NCI-H2196 (cell line): Measurements from ENCODE around the gene UBE2J2.

Experiments used
- DNase-seq: peaks from one replicate; lab custom pipeline; 2025; ENCODE audit not compliant: unreplicated experiment; lab: John Stamatoyannopoulos, UW

UBE2J2 gene

GRCh38 chr1:1282998-1283397 is 9.3 kb upstream of the UBE2J2 start:
- DNase-seq: no peak

GRCh38 chr1:1281533-1282321 is 8.1 kb upstream of the UBE2J2 start:
- DNase-seq: peak; percentile 78

DNA sequence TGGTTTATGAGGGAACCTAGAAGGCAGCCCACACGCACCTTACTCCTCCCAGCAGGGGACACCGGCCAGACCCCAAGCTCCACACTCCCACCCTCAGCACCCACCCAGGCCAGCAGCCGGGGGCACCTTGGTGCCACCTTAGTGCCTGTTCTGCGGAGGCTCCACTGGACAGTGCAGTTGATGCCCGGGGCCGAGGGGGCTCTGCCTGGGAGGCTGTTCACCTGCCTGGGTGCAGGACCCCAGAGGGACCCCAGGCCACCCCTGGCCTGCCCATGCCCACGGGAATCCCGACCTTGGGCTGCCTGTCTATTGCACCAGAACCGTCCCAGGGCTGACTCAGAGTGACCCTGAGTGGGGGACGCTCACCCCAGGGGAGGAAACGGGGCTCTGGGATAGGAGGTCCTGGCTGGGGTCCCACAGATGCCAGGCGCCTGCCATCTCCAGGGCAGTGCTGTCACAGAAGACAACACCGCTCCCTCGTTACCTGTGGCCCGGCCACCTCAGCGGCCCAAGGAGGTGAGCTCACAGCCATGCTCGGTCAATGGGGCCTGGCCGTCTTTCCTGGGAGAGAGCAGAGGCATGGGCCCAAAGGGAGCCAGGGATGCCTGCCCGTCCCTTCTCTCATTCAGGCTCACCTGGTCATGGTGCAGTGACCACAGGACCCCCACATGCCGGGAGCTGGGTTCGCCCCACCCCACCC is 7.3 kb upstream of the UBE2J2 start:
- DNase-seq: no peak

- no peak for DNase-seq
Measured at GRCh38 chr1:1279028-1279427, 5.4 kb upstream of the UBE2J2 start.

GRCh38 chr1:1278620-1279019 is 5.0 kb upstream of the UBE2J2 start:
- DNase-seq: no peak

DNA sequence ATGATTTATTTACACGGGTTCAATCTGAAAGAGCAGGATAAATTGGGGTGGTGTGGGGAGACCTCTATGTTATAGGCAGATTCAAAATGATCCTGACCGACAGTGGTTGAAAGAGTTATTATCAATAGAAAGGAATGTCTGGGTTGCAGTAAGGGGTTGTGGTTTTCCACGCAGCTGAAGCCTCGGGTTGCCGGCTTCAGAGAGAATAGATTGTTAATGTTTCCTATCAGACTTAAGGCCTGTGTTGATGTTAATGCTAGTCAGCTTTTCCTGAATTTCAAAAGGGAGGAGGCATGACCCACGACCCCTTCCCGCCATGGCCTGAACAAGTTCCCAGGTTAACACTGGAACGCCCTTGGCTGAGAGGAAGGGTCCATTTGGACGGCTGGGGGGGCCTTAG is 2.2 kb upstream of the UBE2J2 start:
- no peak for DNase-seq

GRCh38 chr1:1274931-1275431 is 1.3 kb upstream of the UBE2J2 start:
- no peak for DNase-seq

DNA sequence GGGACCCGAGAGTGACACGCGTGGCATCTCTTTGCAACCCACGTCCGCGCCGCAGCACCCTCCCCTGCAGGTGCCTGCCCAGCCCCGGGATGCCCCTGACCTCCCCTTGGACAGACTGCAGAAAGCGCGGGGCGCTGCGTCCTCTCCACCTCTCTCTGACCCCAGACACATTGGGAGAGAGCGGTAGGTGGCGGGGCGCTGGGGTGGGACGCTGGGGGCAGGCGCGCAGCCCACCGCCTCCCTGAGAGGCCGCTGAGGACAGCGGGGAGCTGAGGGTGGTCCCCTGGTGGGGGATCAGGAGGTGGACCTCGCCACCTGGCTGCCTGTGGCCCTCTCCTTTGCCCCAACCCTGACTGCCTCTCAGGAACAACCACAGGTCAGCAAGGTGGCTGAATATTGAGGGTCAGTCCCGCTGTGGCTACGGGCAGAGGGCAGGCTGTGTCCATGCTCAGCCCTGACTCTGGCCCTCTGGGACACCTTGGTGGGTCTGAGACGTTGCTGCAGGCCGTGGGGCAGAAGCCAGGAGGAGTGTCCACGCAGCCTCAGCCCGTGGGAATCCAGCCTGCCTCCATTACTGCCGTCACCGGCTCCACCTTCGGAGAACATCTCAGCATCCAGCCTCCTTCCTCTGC is 761 bp upstream of the UBE2J2 start:
- no peak for DNase-seq

GRCh38 chr1:1273209-1273511 is 494 bp downstream of the UBE2J2 start:
- DNase-seq: no peak

GRCh38 chr1:1272341-1273208 is 1.1 kb downstream of the UBE2J2 start:
- DNase-seq: peak; percentile 31

DNA sequence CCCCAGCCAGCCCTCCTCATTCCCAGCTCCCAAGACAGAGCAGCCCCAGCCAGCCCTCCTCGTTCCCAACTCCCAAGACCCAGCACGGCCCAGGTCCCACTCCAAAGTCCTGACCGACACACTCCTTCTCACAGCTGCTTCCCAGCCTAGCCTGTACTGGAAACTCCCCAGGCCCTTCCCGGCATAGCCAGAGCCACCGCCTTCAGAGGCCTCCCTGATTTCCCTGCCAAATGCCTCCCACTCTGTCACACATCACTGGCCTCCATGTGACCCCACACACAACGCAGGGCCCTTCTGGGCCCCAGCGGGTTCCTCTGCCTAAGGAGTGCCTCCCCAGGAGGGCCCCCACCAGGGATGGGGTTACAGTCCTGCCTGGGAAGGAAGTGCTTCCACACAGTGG is 2.8 kb downstream of the UBE2J2 start:
- no peak for DNase-seq

DNA sequence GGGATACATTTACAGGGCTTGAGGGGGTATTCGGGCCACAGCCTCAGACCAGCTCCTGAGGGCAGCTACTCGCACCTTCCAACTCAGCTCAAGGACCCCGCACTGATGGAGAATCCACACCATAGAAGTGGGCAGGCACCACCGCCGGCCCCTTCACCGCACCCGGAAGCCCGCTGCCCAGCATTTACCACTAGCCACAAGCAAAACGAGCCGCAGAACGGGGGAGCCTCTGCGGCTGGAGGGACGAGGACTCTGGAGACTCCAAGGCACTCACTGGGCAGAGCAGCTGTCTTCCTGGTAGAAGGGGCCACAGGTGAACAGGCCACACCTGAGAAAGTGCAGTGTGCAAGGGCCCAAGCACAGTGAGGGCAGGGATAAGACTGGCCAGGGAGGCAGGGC is 5.4 kb downstream of the UBE2J2 start:
- no peak for DNase-seq

- no peak for DNase-seq
Measured at GRCh38 chr1:1267488-1268283, 6.0 kb downstream of the UBE2J2 start.

DNA sequence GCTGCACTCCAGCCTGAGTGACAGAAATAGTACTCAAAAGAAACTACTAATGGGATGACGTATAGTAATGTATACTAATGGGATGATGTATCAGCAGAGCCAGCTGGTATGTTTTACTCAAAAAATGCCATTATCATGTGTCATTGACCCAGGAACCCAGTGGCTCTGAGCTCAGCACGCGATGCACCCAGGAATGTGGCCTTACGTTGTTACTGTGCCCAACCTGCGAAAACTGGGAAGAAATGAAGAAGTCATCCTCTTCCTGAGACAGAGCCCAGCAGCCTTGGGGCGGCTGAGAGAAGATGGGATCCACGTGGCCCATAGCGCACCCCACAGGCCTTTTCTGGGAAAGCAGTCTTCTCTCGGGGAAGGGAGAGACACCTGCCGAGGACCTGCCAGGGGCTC is 8.8 kb downstream of the UBE2J2 start:
- no peak for DNase-seq

- no peak for DNase-seq
Measured at GRCh38 chr1:1264026-1264425, 9.6 kb downstream of the UBE2J2 start.

- DNase-seq: no peak
Measured at GRCh38 chr1:1262758-1263157, 10.9 kb downstream of the UBE2J2 start.

DNA sequence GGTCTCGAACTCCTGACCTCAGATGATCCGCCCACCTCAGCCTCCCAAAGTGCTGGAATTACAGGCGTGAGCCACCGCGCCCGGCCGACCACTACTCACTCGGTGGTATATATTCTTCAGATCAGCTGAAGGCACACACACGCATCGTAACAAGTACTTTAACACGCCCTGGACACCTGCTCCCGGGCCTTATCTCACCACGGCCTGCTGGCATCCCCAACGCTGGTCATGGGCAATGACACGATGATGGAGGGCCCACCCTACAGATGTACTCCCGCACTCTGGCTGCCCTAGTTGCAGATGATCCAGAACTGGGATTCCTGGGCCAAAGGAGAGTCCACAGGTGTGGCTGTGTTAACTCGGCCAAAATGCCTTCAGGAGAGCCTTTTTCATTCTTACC is 11.6 kb downstream of the UBE2J2 start:
- DNase-seq: no peak

DNA sequence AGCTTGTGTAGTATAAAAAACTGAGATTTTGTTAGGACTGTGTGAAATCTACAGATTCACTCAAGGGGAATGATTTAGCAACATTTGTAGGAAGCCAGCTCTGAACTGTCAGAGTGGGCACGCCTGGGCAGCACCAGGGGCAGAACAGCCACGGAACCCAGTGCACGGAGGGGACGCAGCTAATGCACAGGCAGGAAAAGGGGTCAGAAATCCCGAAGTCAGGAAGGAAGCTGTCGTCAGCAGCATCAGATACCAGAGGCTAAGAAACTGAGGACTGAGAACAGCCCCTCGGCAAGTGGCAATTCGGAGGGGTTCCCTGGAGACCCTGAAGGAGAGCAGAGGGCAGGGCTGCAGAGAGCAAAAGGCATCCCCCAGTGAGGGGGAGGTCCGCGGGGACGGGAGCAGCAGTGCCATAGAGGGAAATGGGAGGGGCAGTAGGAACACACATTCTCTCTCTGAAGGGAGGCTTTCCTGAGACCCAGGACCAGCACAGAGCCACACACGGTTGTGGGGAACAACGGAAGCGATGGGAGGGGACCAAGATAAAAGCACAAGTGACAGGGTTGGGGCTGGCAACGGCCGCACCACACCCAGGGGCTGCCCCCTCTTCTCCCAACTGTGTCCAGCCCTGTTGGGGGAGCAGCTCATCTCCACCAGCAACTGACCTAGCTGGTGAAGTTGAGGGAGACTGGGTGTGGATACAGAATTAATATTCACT is 12.7 kb downstream of the UBE2J2 start:
- no peak for DNase-seq

DNA sequence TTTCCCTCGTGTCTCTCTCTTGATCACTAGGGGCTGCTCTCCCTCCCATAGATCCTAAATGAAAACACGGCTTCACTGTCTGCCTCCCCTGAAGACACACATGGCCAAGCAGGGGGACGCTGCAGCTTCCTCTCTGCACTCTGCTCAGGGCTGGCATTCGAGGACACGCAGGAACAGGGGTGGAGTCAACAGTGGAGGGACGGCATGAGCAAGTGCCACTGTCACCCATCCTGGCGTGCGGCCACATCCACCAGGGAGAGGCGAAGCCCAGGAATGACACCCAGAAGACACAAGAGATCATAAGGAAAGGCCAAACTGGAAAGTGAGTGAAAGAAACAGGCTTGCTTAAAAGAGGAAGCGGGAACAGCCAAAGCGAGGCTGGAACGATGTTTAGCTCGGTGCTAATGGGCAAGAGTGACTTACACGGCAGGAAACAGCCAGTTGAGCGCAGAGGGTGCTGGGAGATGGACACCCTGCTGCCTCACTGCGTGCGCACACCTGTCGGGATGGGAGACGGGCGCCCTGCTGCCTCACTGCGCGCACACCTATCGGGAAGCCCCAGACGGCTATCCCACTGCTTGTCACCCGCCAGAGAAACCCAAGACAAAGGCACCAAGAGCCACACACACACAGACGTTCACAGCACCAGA is 13.6 kb downstream of the UBE2J2 start:
- DNase-seq: no peak
